Loucy (cell line): ENCODE results near the gene CIP2A.

Source experiments
- H2AFZ ChIP-seq: fragments of 200-600 bp; sonication (generic); 2 replicates; pipeline ENCODE4 v1.6.0; 2016; ENCODE audit warnings: antibody characterized with exemption, mild to moderate bottlenecking, low read length, moderate library complexity
- H3F3A ChIP-seq: fragments of 200-600 bp; 2 replicates; pipeline ENCODE4 v1.6.0; 2016; ENCODE audit warnings: antibody characterized with exemption, low read depth, mild to moderate bottlenecking
- H3K27me3 ChIP-seq: fragments of 200-600 bp; sonication (generic); 2 replicates; pipeline ENCODE4 v1.6.1; 2014; ENCODE audit warnings: low read length, mild to moderate bottlenecking; ENCODE audit not compliant: insufficient read depth, poor library complexity, severe bottlenecking
- H3K36me3 ChIP-seq: fragments of 200-600 bp; sonication (generic); 2 replicates; pipeline ENCODE4 v1.6.1; 2016; ENCODE audit warnings: low read length; ENCODE audit not compliant: insufficient read depth
- H3K4me1 ChIP-seq: fragments of 200-600 bp; sonication (generic); 2 replicates; pipeline ENCODE4 v1.5.1; 2014; ENCODE audit warnings: low read length, mild to moderate bottlenecking; ENCODE audit not compliant: insufficient read depth, poor library complexity, severe bottlenecking
- H3K4me2 ChIP-seq: fragments of 200-600 bp; sonication (generic); 2 replicates; pipeline ENCODE4 v1.6.0; 2014; ENCODE audit warnings: antibody characterized with exemption, low read length, low read depth, mild to moderate bottlenecking; ENCODE audit not compliant: poor library complexity, severe bottlenecking
- H3K4me3 ChIP-seq: fragments of 200-600 bp; sonication (generic); 2 replicates; pipeline ENCODE4 v1.5.1; 2014; ENCODE audit warnings: low read length, mild to moderate bottlenecking, mixed read lengths; ENCODE audit not compliant: poor library complexity, severe bottlenecking
- H3K79me2 ChIP-seq: fragments of 200-600 bp; sonication (generic); 2 replicates; pipeline ENCODE4 v1.6.1; 2014; ENCODE audit warnings: low read length; ENCODE audit not compliant: insufficient read depth
- H3K9ac ChIP-seq: fragments of 200-600 bp; sonication (generic); 2 replicates; pipeline ENCODE4 v1.6.0; 2014; ENCODE audit warnings: mild to moderate bottlenecking, low read depth, low read length, moderate library complexity; ENCODE audit not compliant: poor library complexity, severe bottlenecking
- H3K9me2 ChIP-seq: fragments of 200-600 bp; sonication (generic); replicated peaks from 2 replicates; pipeline ENCODE4 v1.6.1; 2016; ENCODE audit warnings: low read depth, low read length, mixed read lengths
- H3K9me3 ChIP-seq: fragments of 200-600 bp; sonication (generic); 2 replicates; pipeline ENCODE4 v1.6.1; 2014; ENCODE audit warnings: mild to moderate bottlenecking, antibody characterized with exemption, low read length, low read depth; ENCODE audit not compliant: insufficient read depth
- H4K20me1 ChIP-seq: fragments of 200-600 bp; sonication (generic); 2 replicates; pipeline ENCODE4 v1.6.0; 2014; ENCODE audit warnings: antibody characterized with exemption, low read length, mild to moderate bottlenecking; ENCODE audit not compliant: insufficient read depth, poor library complexity, severe bottlenecking
- EZH2phosphoT487 ChIP-seq: fragments of 200-600 bp; IDR thresholded peaks from 2 replicates; pipeline ENCODE4 v1.6.1; 2018; ENCODE audit warnings: antibody characterized with exemption, mild to moderate bottlenecking, moderate library complexity, borderline replicate concordance
- TF ChIP-seq, protein P1 (sequence below): fragments of 200-600 bp; sonication (generic); conservative IDR thresholded peaks from 2 replicates; pipeline ENCODE4 v1.5.1; 2014; ENCODE audit warnings: mild to moderate bottlenecking, antibody characterized with exemption, low read length

CIP2A gene

DNA sequence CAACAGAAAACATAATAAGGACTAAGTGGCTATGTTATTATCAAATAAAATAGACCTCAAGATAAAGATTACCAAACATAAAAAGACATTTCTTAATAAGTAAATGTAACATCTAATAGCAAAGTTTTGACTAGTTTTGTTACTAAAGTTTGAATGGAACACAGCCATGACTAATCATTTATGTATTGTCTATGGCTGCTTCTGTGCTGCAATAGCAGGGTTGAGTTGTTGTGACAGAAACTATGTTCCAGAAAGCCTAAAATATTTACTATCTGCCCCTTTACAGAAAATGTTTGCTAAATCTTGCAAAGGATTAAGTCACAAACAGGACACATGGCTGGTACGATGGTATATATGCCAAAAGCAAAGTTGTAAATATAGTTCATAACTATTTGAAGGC is 40.9 kb downstream of the CIP2A start:
- Histone ChIP-seq H3K4me3 (no peak overlapping the region), H3K9me3 (no peaks in the 10 kb centered on the region), H3K27me3 (no peaks in the 10 kb centered on the region), H3K9me2 (no peaks in the 10 kb centered on the region), H3K4me1 (no peaks in the 10 kb centered on the region), H3K9ac (no peak overlapping the region), H2AFZ (no peak overlapping the region), H3F3A (no peaks in the 10 kb centered on the region), H3K4me2 (no peak overlapping the region), H3K79me2 (no peaks in the 10 kb centered on the region), H3K36me3 (peaks cover 43% of the 10 kb centered on the region; the same call in 1 of the 2 replicates), H4K20me1 (no peaks in the 10 kb centered on the region)
- TF ChIP-seq, protein P1, sequence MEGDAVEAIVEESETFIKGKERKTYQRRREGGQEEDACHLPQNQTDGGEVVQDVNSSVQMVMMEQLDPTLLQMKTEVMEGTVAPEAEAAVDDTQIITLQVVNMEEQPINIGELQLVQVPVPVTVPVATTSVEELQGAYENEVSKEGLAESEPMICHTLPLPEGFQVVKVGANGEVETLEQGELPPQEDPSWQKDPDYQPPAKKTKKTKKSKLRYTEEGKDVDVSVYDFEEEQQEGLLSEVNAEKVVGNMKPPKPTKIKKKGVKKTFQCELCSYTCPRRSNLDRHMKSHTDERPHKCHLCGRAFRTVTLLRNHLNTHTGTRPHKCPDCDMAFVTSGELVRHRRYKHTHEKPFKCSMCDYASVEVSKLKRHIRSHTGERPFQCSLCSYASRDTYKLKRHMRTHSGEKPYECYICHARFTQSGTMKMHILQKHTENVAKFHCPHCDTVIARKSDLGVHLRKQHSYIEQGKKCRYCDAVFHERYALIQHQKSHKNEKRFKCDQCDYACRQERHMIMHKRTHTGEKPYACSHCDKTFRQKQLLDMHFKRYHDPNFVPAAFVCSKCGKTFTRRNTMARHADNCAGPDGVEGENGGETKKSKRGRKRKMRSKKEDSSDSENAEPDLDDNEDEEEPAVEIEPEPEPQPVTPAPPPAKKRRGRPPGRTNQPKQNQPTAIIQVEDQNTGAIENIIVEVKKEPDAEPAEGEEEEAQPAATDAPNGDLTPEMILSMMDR, result no peak

DNA sequence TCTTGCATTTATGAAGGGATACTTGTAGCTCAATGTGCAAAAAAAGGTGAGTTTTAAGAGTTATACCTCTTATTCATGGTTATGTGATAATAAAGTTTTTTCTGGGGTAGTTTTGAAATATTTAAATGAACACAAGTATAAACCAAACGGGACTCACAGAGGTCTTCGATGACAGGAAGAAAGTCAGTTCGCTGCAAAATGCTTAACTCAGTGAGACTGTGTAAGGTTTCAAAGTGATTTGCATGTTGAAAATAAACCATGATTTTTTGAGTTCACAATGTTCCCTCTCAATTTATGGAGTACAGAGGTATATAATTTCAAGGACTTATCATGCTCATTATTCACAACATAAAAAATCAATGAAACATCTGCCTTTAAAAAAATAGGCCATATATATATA is 42.5 kb downstream of the CIP2A start:
- TF ChIP-seq, protein P1, result no peak
- no peak for TF ChIP-seq EZH2phosphoT487
- no peaks in the 10 kb centered on the region for H3K27me3 ChIP-seq
- no peak overlapping the region for H3K9ac ChIP-seq
- no peaks in the 10 kb centered on the region for H3F3A ChIP-seq
- H3K4me1 ChIP-seq, result no peaks in the 10 kb centered on the region
- H2AFZ ChIP-seq, result no peak overlapping the region
- no peaks in the 10 kb centered on the region for H4K20me1 ChIP-seq
- H3K36me3 ChIP-seq, result peaks cover 36% of the 10 kb centered on the region; the same call in 1 of the 2 replicates
- no peaks in the 10 kb centered on the region for H3K79me2 ChIP-seq
- no peaks in the 10 kb centered on the region for H3K9me3 ChIP-seq
- no peak overlapping the region for H3K4me2 ChIP-seq
- no peak overlapping the region for H3K4me3 ChIP-seq
- H3K9me2 ChIP-seq, result no peaks in the 10 kb centered on the region

DNA sequence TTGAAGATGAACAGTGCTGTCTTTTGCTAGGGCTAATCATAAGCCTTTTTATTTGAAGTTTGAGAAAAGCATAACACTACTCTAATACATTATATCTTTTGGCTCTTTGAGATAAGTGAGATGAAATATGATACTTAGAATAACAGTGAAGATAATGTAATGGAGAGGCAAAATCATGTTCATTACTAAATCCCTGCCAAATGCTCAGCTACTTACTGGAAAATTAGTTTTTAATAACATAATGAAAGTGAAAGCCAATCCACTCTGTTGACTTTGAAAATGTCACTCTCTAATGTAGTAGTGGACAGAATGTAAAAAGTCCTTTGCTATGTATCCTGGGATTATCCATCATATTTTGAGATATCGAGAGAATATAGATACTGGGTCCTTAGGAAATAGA is 43.0 kb downstream of the CIP2A start:
- Histone ChIP-seq H3K4me3 (no peak overlapping the region), H3F3A (no peaks in the 10 kb centered on the region), H3K9me2 (no peaks in the 10 kb centered on the region), H3K9ac (no peak overlapping the region), H3K27me3 (no peaks in the 10 kb centered on the region), H3K4me1 (no peaks in the 10 kb centered on the region), H3K36me3 (peaks cover 36% of the 10 kb centered on the region; the same call in 1 of the 2 replicates), H2AFZ (no peak overlapping the region), H3K9me3 (no peaks in the 10 kb centered on the region), H3K4me2 (no peak overlapping the region), H4K20me1 (no peaks in the 10 kb centered on the region), H3K79me2 (no peaks in the 10 kb centered on the region)
- no peak for TF ChIP-seq EZH2phosphoT487
- TF ChIP-seq, protein P1, result no peak
